Activated naive CD8-positive, alpha-beta T cell treated with anti-CD3 and anti-CD28 coated beads, Interleukin-2, amount 50 U/mL, for 16 hours (primary cell): Measurements from ENCODE around the gene USP32.
"Not testable (repeated sequence)": the region's sequence is repeated elsewhere in the genome, so short reads cannot be mapped to it uniquely, and the experiment has no call there.

Experiments used
- DNase-seq: peaks from one replicate; pipeline ENCODE4 v3.0.0-alpha.2; 2020; ENCODE audit warnings: low read depth, low spot score

Gene USP32

GRCh38 chr17:60403523-60403810, 11.5 kb upstream of the USP32 start:
- no peak for DNase-seq

GRCh38 chr17:60401819-60402218, 9.9 kb upstream of the USP32 start:
- DNase-seq, result no peak

GRCh38 chr17:60398227-60398959, 6.5 kb upstream of the USP32 start:
- DNase-seq, result no peak

- no peak for DNase-seq
Observed at GRCh38 chr17:60396412-60396811, 4.5 kb upstream of the USP32 start.

GRCh38 chr17:60395508-60396065, 3.7 kb upstream of the USP32 start:
- DNase-seq, result no peak

- no peak for DNase-seq
Observed at GRCh38 chr17:60393840-60394723, 2.1 kb upstream of the USP32 start.

GRCh38 chr17:60392845-60393702, 1.1 kb upstream of the USP32 start:
- DNase-seq, result peak; percentile 3

GRCh38 chr17:60391471-60392041, 377 bp downstream of the USP32 start:
- DNase-seq, result no peak

- DNase-seq, result no peak
Observed at GRCh38 chr17:60390925-60391470, 935 bp downstream of the USP32 start.

GRCh38 chr17:60390186-60390585, 1.7 kb downstream of the USP32 start:
- no peak for DNase-seq

GRCh38 chr17:60388742-60389141, 3.2 kb downstream of the USP32 start:
- DNase-seq, result no peak

GRCh38 chr17:60387666-60388065, 4.3 kb downstream of the USP32 start:
- no peak for DNase-seq

- DNase-seq, result no peak
Observed at GRCh38 chr17:60386147-60387058, 5.5 kb downstream of the USP32 start.

GRCh38 chr17:60384921-60385320, 7.0 kb downstream of the USP32 start:
- DNase-seq, result not testable (repeated sequence)

GRCh38 chr17:60383379-60383778, 8.6 kb downstream of the USP32 start:
- DNase-seq, result no peak

GRCh38 chr17:60381958-60382357, 10.0 kb downstream of the USP32 start:
- no peak for DNase-seq

- not testable (repeated sequence) for DNase-seq
Observed at GRCh38 chr17:60379461-60379860, 12.5 kb downstream of the USP32 start.

- DNase-seq, result not testable (repeated sequence)
Observed at GRCh38 chr17:60378187-60378586, 13.7 kb downstream of the USP32 start.

- DNase-seq, result no peak
Observed at GRCh38 chr17:60372790-60373483, 19.0 kb downstream of the USP32 start.
